Breast epithelium (tissue), 3 donors: ENCODE data around the gene APOL4.

Experiments
- CTCF ChIP-seq, 3 donors: fragments of 450-650 bp; IDR thresholded peaks; one replicate each; pipeline ENCODE4 v1.5.1; 2016 to 2017; ENCODE audit warnings: antibody characterized with exemption in 3 of 3, mild to moderate bottlenecking in 3 of 3, moderate library complexity in 3 of 3
- POLR2A ChIP-seq: fragments of 450-650 bp; IDR thresholded peaks from one replicate; pipeline ENCODE4 v1.6.1; 2016; ENCODE audit warnings: antibody characterized with exemption, mild to moderate bottlenecking, moderate library complexity

GRCh38 chr22:36227806-36228205, 26.2 kb upstream of the APOL4 start:
- TF ChIP-seq CTCF (IDR thresholded peaks at IDR 0.05) (no peak), POLR2A (no peak)
